SK-N-SH (cell line): ENCODE measurements around the gene SPDEF. TPM values are rescaled to one million over a fixed set of nuclear protein-coding genes. Genes with fewer than 3 reads are reported as not detected.

Experiments used
- CTCF ChIA-PET: fragments of 300-600, 350-600 bp; formaldehyde crosslinking; extraction: SDS; loops from one replicate; lab custom pipeline; 2021; lab: Yijun Ruan, JAX
- POLR2A ChIA-PET: fragments of 350-600 bp; sonication (Branson Sonifier 250); formaldehyde crosslinking; extraction: SDS; loops from one replicate; lab custom pipeline; 2020; ENCODE audit warnings: antibody characterized with exemption, inconsistent platforms; lab: Yijun Ruan, JAX
- DNase-seq: peaks from one replicate; pipeline ENCODE4 v3.0.0; 2012
- H2AFZ ChIP-seq: fragments of 200-600 bp; sonication (generic); 2 replicates; pipeline ENCODE4 v1.8.1; 2016; ENCODE audit warnings: antibody characterized with exemption, mild to moderate bottlenecking, low read depth
- H3F3A ChIP-seq: fragments of 200-600 bp; sonication (generic); replicated peaks from 2 replicates; pipeline ENCODE3; 2016; ENCODE audit warnings: antibody characterized with exemption, mild to moderate bottlenecking; ENCODE audit not compliant: insufficient read depth
- H3K27ac ChIP-seq, 2 experiments: fragments of 200-500 bp in 1 of 2; fragments of 200-600 bp in 1 of 2; sonication (Bioruptor generic) in 1 of 2; sonication (generic), shearing (Covaris generic) in 1 of 2; 2 replicates each; pipeline versions ENCODE4 v1.5.1 to v1.6.1; 2014 to 2016; ENCODE audit warnings: low read depth in 2 of 2, inconsistent platforms in 1 of 2, low read length in 1 of 2, mild to moderate bottlenecking in 1 of 2, mixed read lengths in 1 of 2
- H3K27me3 ChIP-seq: fragments of 200-600 bp; sonication (generic), shearing (Covaris generic); 2 replicates; pipeline ENCODE4 v1.6.1; 2016; ENCODE audit warnings: mixed run types; ENCODE audit not compliant: insufficient read depth
- H3K36me3 ChIP-seq, 2 experiments: fragments of 200-500 bp in 1 of 2; fragments of 200-600 bp in 1 of 2; sonication (Bioruptor generic) in 1 of 2; sonication (generic) in 1 of 2; replicated peaks in 1 of 2; 2 replicates each; pipeline versions ENCODE3 to v1.5.1; 2014 to 2016; ENCODE audit warnings: low read length in 1 of 2, mild to moderate bottlenecking in 1 of 2; ENCODE audit not compliant: insufficient read depth in 2 of 2, control insufficient read depth in 1 of 2
- H3K4me1 ChIP-seq, 2 experiments: fragments of 200-500 bp in 1 of 2; fragments of 200-600 bp in 1 of 2; sonication (Bioruptor generic) in 1 of 2; sonication (generic), shearing (Covaris generic) in 1 of 2; 2 replicates each; pipeline versions ENCODE4 v1.5.1 to v1.6.1; 2014 to 2016; ENCODE audit warnings: low read depth in 1 of 2, low read length in 1 of 2, mixed run types in 1 of 2; ENCODE audit not compliant: insufficient read depth in 2 of 2, control insufficient read depth in 1 of 2
- H3K4me2 ChIP-seq: fragments of 200-600 bp; sonication (generic), shearing (Covaris generic); 2 replicates; pipeline ENCODE4 v1.6.1; 2017; ENCODE audit warnings: mixed run types
- H3K4me3 ChIP-seq, 2 experiments: fragments of 200-500 bp in 1 of 2; fragments of 200-600 bp in 1 of 2; sonication (Bioruptor generic) in 1 of 2; sonication (generic), shearing (Covaris generic) in 1 of 2; 2 replicates each; pipeline versions ENCODE4 v1.5.1 to v1.8.1; 2014 to 2016; ENCODE audit warnings: low read depth in 2 of 2, inconsistent platforms in 1 of 2, low read length in 1 of 2, mild to moderate bottlenecking in 1 of 2, mixed read lengths in 1 of 2, moderate library complexity in 1 of 2
- H3K79me2 ChIP-seq: fragments of 200-600 bp; sonication (generic); 2 replicates; pipeline ENCODE4 v1.8.1; 2017; ENCODE audit warnings: mild to moderate bottlenecking; ENCODE audit not compliant: insufficient read depth
- H3K9ac ChIP-seq: fragments of 200-600 bp; sonication (generic); 2 replicates; pipeline ENCODE4 v1.6.1; 2017; ENCODE audit warnings: mixed run types
- H3K9me2 ChIP-seq: fragments of 200-600 bp; sonication (generic); 2 replicates; pipeline ENCODE4 v1.6.1; 2017; ENCODE audit warnings: mixed run types
- H3K9me3 ChIP-seq: fragments of 200-600 bp; sonication (generic); 2 replicates; pipeline ENCODE4 v1.6.1; 2017; ENCODE audit warnings: mixed run types, mild to moderate bottlenecking, moderate library complexity
- H4K20me1 ChIP-seq: fragments of 200-600 bp; sonication (generic); 2 replicates; pipeline ENCODE4 v1.6.1; 2017; ENCODE audit warnings: mild to moderate bottlenecking, mixed run types; ENCODE audit not compliant: insufficient read depth
- ELF1 ChIP-seq: IDR thresholded peaks from 2 replicates; pipeline ENCODE4 v1.4.0; 2012
- EZH2phosphoT487 ChIP-seq: fragments of 200-600 bp; sonication (generic); IDR thresholded peaks from 2 replicates; pipeline ENCODE4 v1.6.1; 2017; ENCODE audit warnings: low read depth, mixed run types, mild to moderate bottlenecking, antibody characterized with exemption, moderate library complexity, borderline replicate concordance
- FOSL2 ChIP-seq: IDR thresholded peaks from 2 replicates; pipeline ENCODE4 v1.4.0; 2012; ENCODE audit warnings: low read depth, mild to moderate bottlenecking, moderate library complexity, borderline replicate concordance
- FOXM1 ChIP-seq: IDR thresholded peaks from 2 replicates; pipeline ENCODE4 v1.4.0; 2012; ENCODE audit warnings: low read depth, mild to moderate bottlenecking
- GABPA ChIP-seq: IDR thresholded peaks from 2 replicates; pipeline ENCODE4 v1.4.0; 2012; ENCODE audit warnings: low read depth, mild to moderate bottlenecking
- RAD21 ChIP-seq: IDR thresholded peaks from 2 replicates; pipeline ENCODE4 v1.6.1; 2012; ENCODE audit warnings: mild to moderate bottlenecking, low read length
- RCOR1 ChIP-seq: fragments of 150-350 bp; IDR thresholded peaks from 2 replicates; pipeline ENCODE4 v1.6.1; 2017; ENCODE audit warnings: antibody characterized with exemption, low read length
- RFX5 ChIP-seq: IDR thresholded peaks from 2 replicates; pipeline ENCODE4 v1.6.1; 2012; ENCODE audit warnings: mild to moderate bottlenecking, improper control_type of control experiment, low read length
- RXRA ChIP-seq: IDR thresholded peaks from 2 replicates; pipeline ENCODE4 v1.4.0; 2012; ENCODE audit warnings: low read depth, mild to moderate bottlenecking, borderline replicate concordance
- TAF1 ChIP-seq: IDR thresholded peaks from 2 replicates; pipeline ENCODE4 v1.6.1; 2012; ENCODE audit warnings: low read depth, mild to moderate bottlenecking, low read length, moderate library complexity, borderline replicate concordance
- TCF12 ChIP-seq: IDR thresholded peaks from 2 replicates; pipeline ENCODE4 v1.4.0; 2012
- WGBS: methylation state at CpG from one replicate; pipeline ENCODE4 v1.1.6; 2017; ENCODE audit warnings: low lambda C conversion rate; 5-methylcytosine and 5-hydroxymethylcytosine counted together
- polyA plus RNA-seq, 3 experiments: library from polyadenylated mRNA; depleted of rRNA; stranded (reverse); fragments of >200 nt; gene quantifications; 2 replicates each; pipeline ENCODE4 v1.2.3, GENCODE V29; 2012
- TF ChIP-seq, protein P1 (sequence below): fragments of 150-350 bp; IDR thresholded peaks from 2 replicates; pipeline ENCODE4 v1.6.1; 2017; ENCODE audit warnings: antibody characterized with exemption, low read length, low read depth, borderline replicate concordance
- TF ChIP-seq, protein P2 (sequence below): fragments of 200-600 bp; sonication (generic); IDR thresholded peaks from 2 replicates; pipeline ENCODE4 v1.6.1; 2017; ENCODE audit warnings: antibody characterized with exemption, mild to moderate bottlenecking, moderate library complexity
- TF ChIP-seq, protein P3 (sequence below): fragments of 150-350 bp; IDR thresholded peaks from 2 replicates; pipeline ENCODE4 v1.6.1; 2016; ENCODE audit warnings: mild to moderate bottlenecking, low read depth, low read length

SPDEF gene
- polyA plus RNA-seq, 1 of the 3 experiments (the other 2 are of a cell fraction) = 0.10 TPM

DNA sequence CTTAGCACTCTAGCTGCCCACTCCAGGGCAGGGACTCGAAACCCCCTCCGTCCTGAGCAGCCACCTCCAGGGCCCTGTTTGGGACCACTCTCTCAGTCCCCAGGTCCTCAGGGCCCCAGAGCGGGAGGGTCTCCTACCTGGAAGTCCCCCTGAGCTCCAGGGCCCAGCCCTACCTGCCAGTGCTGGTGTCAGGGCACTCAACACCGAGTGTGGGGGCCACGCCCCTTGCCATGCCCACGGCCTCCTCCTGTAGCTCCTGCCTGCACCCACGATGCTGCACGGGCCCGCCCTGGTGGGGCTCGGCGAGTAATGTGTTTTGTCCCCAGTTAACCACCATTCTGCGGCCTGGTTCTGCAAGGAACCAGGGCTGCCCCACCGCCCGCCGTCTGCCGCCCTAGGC is 21.5 kb downstream of the SPDEF start:
- CTCF ChIA-PET = interaction anchor here (1.6 to 2.9 kb wide), 3 partner anchors 8 to 75 kb away, joined by 4 to 11 read pairs (median 6); no protein-coding TSS in a partner anchor

DNA sequence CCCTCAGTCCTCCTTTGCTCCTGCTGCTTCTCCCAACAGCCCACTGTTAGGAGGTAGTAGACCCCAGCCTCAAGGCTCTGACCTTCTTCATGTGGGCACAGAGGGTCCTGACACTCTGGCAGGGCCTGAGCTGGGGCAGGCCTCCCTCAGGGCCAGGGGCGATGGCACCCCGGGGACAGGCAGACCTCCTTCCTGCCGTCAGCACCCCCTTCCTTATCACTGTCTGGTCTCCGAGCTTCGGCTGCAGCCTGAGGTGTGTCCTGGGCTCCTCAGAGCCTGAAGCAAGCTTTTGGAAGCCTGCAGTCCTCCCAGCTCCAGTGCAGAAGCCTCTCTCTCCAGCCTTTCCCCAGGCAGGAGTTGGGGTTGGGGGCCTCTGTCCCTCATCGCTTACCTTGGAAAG is 22.0 kb downstream of the SPDEF start:
- CTCF ChIA-PET = interaction anchor here (2.6 to 2.9 kb wide), 2 partner anchors 13 to 75 kb away, joined by 6 to 11 read pairs; no protein-coding TSS in a partner anchor
- Histone ChIP-seq H3K36me3 (no peaks in the 10 kb centered on the region), H3K27me3 (no peaks in the 10 kb centered on the region), H3K27ac (no peak overlapping the region), H3K4me2 (no peak overlapping the region), H3K9me2 (no peaks in the 10 kb centered on the region), H4K20me1 (no peaks in the 10 kb centered on the region), H3K4me1 (peaks cover 0 to 23% of the 10 kb centered on the region in 2 experiments; a peak in 1 of 4 replicates), H3K4me3 (no peak overlapping the region), H3K9ac (no peak overlapping the region), H3K9me3 (no peaks in the 10 kb centered on the region), H2AFZ (no peak overlapping the region), H3F3A (no peaks in the 10 kb centered on the region), H3K79me2 (no peaks in the 10 kb centered on the region)
- DNase-seq = no peak
- POLR2A ChIA-PET = no interaction called here
- 61% methylated on average over 4 of the region's 6 CpGs for WGBS
- TF ChIP-seq TAF1 = no peak
- TF ChIP-seq ELF1 = no peak
- TF ChIP-seq TCF12 = no peak
- no peak for TF ChIP-seq RXRA
- no peak for TF ChIP-seq EZH2phosphoT487
- no peak for TF ChIP-seq GABPA
- TF ChIP-seq, protein P1, sequence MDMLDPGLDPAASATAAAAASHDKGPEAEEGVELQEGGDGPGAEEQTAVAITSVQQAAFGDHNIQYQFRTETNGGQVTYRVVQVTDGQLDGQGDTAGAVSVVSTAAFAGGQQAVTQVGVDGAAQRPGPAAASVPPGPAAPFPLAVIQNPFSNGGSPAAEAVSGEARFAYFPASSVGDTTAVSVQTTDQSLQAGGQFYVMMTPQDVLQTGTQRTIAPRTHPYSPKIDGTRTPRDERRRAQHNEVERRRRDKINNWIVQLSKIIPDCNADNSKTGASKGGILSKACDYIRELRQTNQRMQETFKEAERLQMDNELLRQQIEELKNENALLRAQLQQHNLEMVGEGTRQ = no peak
- no peak for TF ChIP-seq RFX5
- TF ChIP-seq, protein P2, sequence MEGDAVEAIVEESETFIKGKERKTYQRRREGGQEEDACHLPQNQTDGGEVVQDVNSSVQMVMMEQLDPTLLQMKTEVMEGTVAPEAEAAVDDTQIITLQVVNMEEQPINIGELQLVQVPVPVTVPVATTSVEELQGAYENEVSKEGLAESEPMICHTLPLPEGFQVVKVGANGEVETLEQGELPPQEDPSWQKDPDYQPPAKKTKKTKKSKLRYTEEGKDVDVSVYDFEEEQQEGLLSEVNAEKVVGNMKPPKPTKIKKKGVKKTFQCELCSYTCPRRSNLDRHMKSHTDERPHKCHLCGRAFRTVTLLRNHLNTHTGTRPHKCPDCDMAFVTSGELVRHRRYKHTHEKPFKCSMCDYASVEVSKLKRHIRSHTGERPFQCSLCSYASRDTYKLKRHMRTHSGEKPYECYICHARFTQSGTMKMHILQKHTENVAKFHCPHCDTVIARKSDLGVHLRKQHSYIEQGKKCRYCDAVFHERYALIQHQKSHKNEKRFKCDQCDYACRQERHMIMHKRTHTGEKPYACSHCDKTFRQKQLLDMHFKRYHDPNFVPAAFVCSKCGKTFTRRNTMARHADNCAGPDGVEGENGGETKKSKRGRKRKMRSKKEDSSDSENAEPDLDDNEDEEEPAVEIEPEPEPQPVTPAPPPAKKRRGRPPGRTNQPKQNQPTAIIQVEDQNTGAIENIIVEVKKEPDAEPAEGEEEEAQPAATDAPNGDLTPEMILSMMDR = no peak
- TF ChIP-seq, protein P3, sequence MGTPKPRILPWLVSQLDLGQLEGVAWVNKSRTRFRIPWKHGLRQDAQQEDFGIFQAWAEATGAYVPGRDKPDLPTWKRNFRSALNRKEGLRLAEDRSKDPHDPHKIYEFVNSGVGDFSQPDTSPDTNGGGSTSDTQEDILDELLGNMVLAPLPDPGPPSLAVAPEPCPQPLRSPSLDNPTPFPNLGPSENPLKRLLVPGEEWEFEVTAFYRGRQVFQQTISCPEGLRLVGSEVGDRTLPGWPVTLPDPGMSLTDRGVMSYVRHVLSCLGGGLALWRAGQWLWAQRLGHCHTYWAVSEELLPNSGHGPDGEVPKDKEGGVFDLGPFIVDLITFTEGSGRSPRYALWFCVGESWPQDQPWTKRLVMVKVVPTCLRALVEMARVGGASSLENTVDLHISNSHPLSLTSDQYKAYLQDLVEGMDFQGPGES = no peak
- no peak for TF ChIP-seq RCOR1
- no peak for TF ChIP-seq RAD21
- no peak for TF ChIP-seq FOSL2
- TF ChIP-seq FOXM1 = no peak

More for the DNA sequence above, 21.5 kb downstream of the SPDEF start:
- Histone ChIP-seq H3K27ac (no peak overlapping the region), H3K36me3 (no peaks in the 10 kb centered on the region), H2AFZ (no peak overlapping the region), H3K9me2 (no peaks in the 10 kb centered on the region), H3K4me1 (peaks cover 0 to 23% of the 10 kb centered on the region in 2 experiments; a peak in 1 of 4 replicates), H3K4me2 (no peak overlapping the region), H3K4me3 (no peak overlapping the region), H3F3A (no peaks in the 10 kb centered on the region), H3K79me2 (no peaks in the 10 kb centered on the region), H3K9ac (no peak overlapping the region), H3K9me3 (no peaks in the 10 kb centered on the region), H4K20me1 (no peaks in the 10 kb centered on the region), H3K27me3 (no peaks in the 10 kb centered on the region)
- no peak for DNase-seq
- TF ChIP-seq FOSL2 = no peak
- 90% methylated on average over 8 of the region's 16 CpGs for WGBS
- POLR2A ChIA-PET = no interaction called here
